HepG2 (cell line): Measurements from ENCODE around the gene TBCB. TPM values are rescaled to one million over a fixed set of nuclear protein-coding genes. Genes with fewer than 3 reads are reported as not detected.

Experiments used
- ATAC-seq: fragments of 200-7000 bp; cut with Tn5 transposase; 3 replicates; pipeline ENCODE4 v1.9.1; 2020; ENCODE audit warnings: mild to moderate bottlenecking, moderate library complexity
- BruUV-seq: library from RNA; stranded (reverse); fragments of 400-500 nt; replicated peaks from 2 replicates; lab custom pipeline; 2021; lab: Mats Ljungman, UMichigan
- CTCF ChIA-PET: fragments of 300-600 bp; formaldehyde crosslinking; extraction: SDS; loops from one replicate; lab custom pipeline; 2021; ENCODE audit warnings: low total read pairs, inconsistent platforms, low intra/inter-chr PET ratio; lab: Yijun Ruan, JAX
- POLR2A ChIA-PET: fragments of 350-600 bp; sonication (Branson Sonifier 250); formaldehyde crosslinking; loops from one replicate; lab custom pipeline; 2020; ENCODE audit warnings: antibody characterized with exemption, inconsistent platforms; lab: Yijun Ruan, JAX
- DNase-seq: peaks from one replicate; pipeline ENCODE4 v3.0.0-alpha.2; 2015; ENCODE audit warnings: low spot score
- FAIRE-seq: peaks from 3 replicates; lab custom pipeline; 2011; peaks lifted over from hg19 to GRCh38; lab: Jason Lieb, UNC
- H2AFZ ChIP-seq: one replicate; pipeline ENCODE4 v1.6.1; 2011; ENCODE audit warnings: low read length, inconsistent platforms
- H3K27ac ChIP-seq: fragments of 300-600 bp; 3 replicates; pipeline ENCODE4 v1.8.0; 2011; ENCODE audit warnings: mixed run types, mild to moderate bottlenecking, mixed read lengths, low read length, inconsistent platforms; ENCODE audit not compliant: insufficient read depth; ENCODE audit errors: extremely low read length
- H3K27me3 ChIP-seq, 2 experiments: fragments of 200-600 bp in 1 of 2; 2 replicates in 1 of 2; 3 replicates in 1 of 2; pipeline versions ENCODE4 v1.6.0 to v1.8.0; 2011; ENCODE audit warnings: low read length in 2 of 2, mild to moderate bottlenecking in 2 of 2, moderate library complexity in 2 of 2, inconsistent platforms in 1 of 2; ENCODE audit not compliant: insufficient read depth in 2 of 2, control insufficient read depth in 1 of 2
- H3K36me3 ChIP-seq, 2 experiments: fragments of 200-600 bp in 1 of 2; replicated peaks in 1 of 2; 2 replicates in 1 of 2; 3 replicates in 1 of 2; pipeline versions ENCODE4 v1.5.1 to v1.8.0; 2011; ENCODE audit warnings: low read length in 2 of 2, inconsistent platforms in 1 of 2; ENCODE audit not compliant: insufficient read depth in 2 of 2, control insufficient read depth in 1 of 2
- H3K4me1 ChIP-seq: 2 replicates; pipeline ENCODE4 v1.5.1; 2012; ENCODE audit warnings: low read length, inconsistent platforms; ENCODE audit not compliant: insufficient read depth
- H3K4me2 ChIP-seq: 2 replicates; pipeline ENCODE4 v1.6.0; 2011; ENCODE audit warnings: low read depth, low read length, inconsistent platforms
- H3K4me3 ChIP-seq, 3 experiments: fragments of 200-600 bp in 1 of 3; sonication (generic), shearing (Covaris generic) in 1 of 3; replicated peaks in 1 of 3; 2 replicates each; pipeline ENCODE4 v1.5.1; 2011 to 2016; ENCODE audit warnings: low read length in 3 of 3, inconsistent platforms in 2 of 3, low read depth in 2 of 3, mild to moderate bottlenecking in 2 of 3, control low read depth in 1 of 3, mixed read lengths in 1 of 3; ENCODE audit not compliant: insufficient read depth in 1 of 3
- H3K79me2 ChIP-seq: one replicate; pipeline ENCODE4 v1.6.1; 2011; ENCODE audit warnings: low read length, inconsistent platforms; ENCODE audit not compliant: insufficient read depth
- H3K9ac ChIP-seq: 2 replicates; pipeline ENCODE4 v1.6.0; 2011; ENCODE audit warnings: mild to moderate bottlenecking, low read depth, low read length, inconsistent platforms; ENCODE audit not compliant: insufficient read depth
- H3K9me3 ChIP-seq: 2 replicates; pipeline ENCODE4 v1.5.1; 2012; ENCODE audit warnings: mild to moderate bottlenecking, low read length
- H4K20me1 ChIP-seq: 2 replicates; pipeline ENCODE4 v1.6.0; 2011; ENCODE audit warnings: inconsistent platforms, mild to moderate bottlenecking, low read length, moderate library complexity; ENCODE audit not compliant: insufficient read depth
- DNMT1 ChIP-seq: sonication (generic); formaldehyde crosslinking; IDR thresholded peaks from 2 replicates; pipeline ENCODE4 v1.5.1; 2020; ENCODE audit warnings: mild to moderate bottlenecking, missing genetic modification reagents
- KDM1A ChIP-seq: IDR thresholded peaks from 2 replicates; pipeline ENCODE4 v1.6.1; 2016; ENCODE audit warnings: missing compliant biosample characterization
- KIAA2018 ChIP-seq: sonication (generic); formaldehyde crosslinking; IDR thresholded peaks from 2 replicates; pipeline ENCODE4 v1.5.0; 2020; ENCODE audit warnings: mild to moderate bottlenecking, missing genetic modification reagents, borderline replicate concordance
- MED1 ChIP-seq: sonication (generic); formaldehyde crosslinking; IDR thresholded peaks from 2 replicates; pipeline ENCODE4 v1.4.0; 2020; ENCODE audit warnings: missing genetic modification reagents
- PRDM4 ChIP-seq: sonication (generic); formaldehyde crosslinking; IDR thresholded peaks from 2 replicates; pipeline ENCODE4 v1.9.0; 2021; ENCODE audit warnings: missing genetic modification reagents, borderline replicate concordance
- SP2 ChIP-seq: sonication (generic); formaldehyde crosslinking; IDR thresholded peaks from 2 replicates; pipeline ENCODE4 v1.5.1; 2020; ENCODE audit warnings: mild to moderate bottlenecking, missing genetic modification reagents
- ZBTB21 ChIP-seq: sonication (generic); formaldehyde crosslinking; IDR thresholded peaks from 2 replicates; pipeline ENCODE4 v1.4.0; 2020; ENCODE audit warnings: missing genetic modification reagents
- ZNF230 ChIP-seq: sonication (generic); formaldehyde crosslinking; IDR thresholded peaks from 2 replicates; pipeline ENCODE4 v1.4.0; 2020; ENCODE audit warnings: mild to moderate bottlenecking, missing genetic modification reagents
- WGBS: methylation state at CpG from one replicate; pipeline ENCODE4 v1.1.6; 2017; ENCODE audit warnings: low lambda C conversion rate; 5-methylcytosine and 5-hydroxymethylcytosine counted together
- in situ Hi-C: cut with HindIII; loops from 2 replicates; pipeline ENCODE4 v1.10.0; 2017; ENCODE audit warnings: low pct_unique_long_range_greater_than_20kb; ENCODE audit not compliant: extremely low pct_ligation_motif_present
- intact Hi-C: fragments of 100-400 bp; cut with micrococcal nuclease; formaldehyde crosslinking; loops from one replicate; pipeline ENCODE4 v1.10.0; 2022; ENCODE audit not compliant: unreplicated experiment
- polyA plus RNA-seq, 8 experiments: library from polyadenylated mRNA; depleted of rRNA in 3 of 8; stranded (reverse) in 7 of 8; unstranded in 1 of 8; fragments of >200 nt; fragmentation: Illumina TruSeq in 4 of 8; extraction: Trizol in 4 of 8; gene quantifications; 2 replicates each; pipeline versions ENCODE4 v1.2.1 to v1.2.3, GENCODE V29; 2011 to 2016; ENCODE audit warnings: low read depth in 4 of 8, missing spikeins in 1 of 8, mixed read lengths in 1 of 8; ENCODE audit not compliant: insufficient read depth in 1 of 8
- total RNA-seq, 5 experiments: library from RNA; depleted of rRNA; stranded (reverse); fragments of >200 nt; fragmentation: Illumina TruSeq; extraction: Trizol; gene quantifications; 2 replicates each; pipeline ENCODE4 v1.2.3, GENCODE V29; 2016; ENCODE audit warnings: low read depth in 1 of 5
- TF ChIP-seq, protein P1 (sequence below): sonication (generic); formaldehyde crosslinking; IDR thresholded peaks from 2 replicates; pipeline ENCODE4; 2020; ENCODE audit warnings: missing genetic modification reagents, mild to moderate bottlenecking, borderline replicate concordance

TBCB gene
- total and polyA plus RNA-seq, 2 of the 13 experiments (the other 11 are each of a cell fraction or from before 2014, with no cell fraction given), result 271 to 276 TPM

GRCh38 chr19:36090910-36091695 lies 24.2 kb upstream of the TBCB start:
- Histone ChIP-seq H3K9me3 (no peaks in the 10 kb centered on the region), H3K9ac (no peak overlapping the region), H3K4me1 (no peaks in the 10 kb centered on the region), H3K27me3 (no peaks in the 10 kb centered on the region), H4K20me1 (no peaks in the 10 kb centered on the region), H3K4me3 (no peak overlapping the region), H3K36me3 (peaks cover 17 to 58% of the 10 kb centered on the region in 2 experiments; a peak in 4 of 5 replicates), H2AFZ (no peak overlapping the region), H3K79me2 (no peaks in the 10 kb centered on the region), H3K27ac (no peak overlapping the region), H3K4me2 (no peak overlapping the region)
- in situ Hi-C loops (no loop called here), intact Hi-C loops (no loop called here)
- ChIA-PET POLR2A (no interaction called here), CTCF (no interaction called here)
- no TSS peak for BruUV-seq
- no peak for FAIRE-seq
- no peak for DNase-seq
- ATAC-seq, result no peak
- 100% methylated on average over 6 of the region's 13 CpGs for WGBS
- TF ChIP-seq KIAA2018 (CRISPR knock-in tag) (no peak), ZNF230 (CRISPR knock-in tag) (no peak), KDM1A (CRISPR knock-in tag) (no peak), SP2 (CRISPR knock-in tag) (no peak), MED1 (CRISPR knock-in tag) (no peak), ZBTB21 (CRISPR knock-in tag) (no peak), PRDM4 (CRISPR knock-in tag) (no peak), DNMT1 (CRISPR knock-in tag) (no peak)
- TF ChIP-seq, protein P1, sequence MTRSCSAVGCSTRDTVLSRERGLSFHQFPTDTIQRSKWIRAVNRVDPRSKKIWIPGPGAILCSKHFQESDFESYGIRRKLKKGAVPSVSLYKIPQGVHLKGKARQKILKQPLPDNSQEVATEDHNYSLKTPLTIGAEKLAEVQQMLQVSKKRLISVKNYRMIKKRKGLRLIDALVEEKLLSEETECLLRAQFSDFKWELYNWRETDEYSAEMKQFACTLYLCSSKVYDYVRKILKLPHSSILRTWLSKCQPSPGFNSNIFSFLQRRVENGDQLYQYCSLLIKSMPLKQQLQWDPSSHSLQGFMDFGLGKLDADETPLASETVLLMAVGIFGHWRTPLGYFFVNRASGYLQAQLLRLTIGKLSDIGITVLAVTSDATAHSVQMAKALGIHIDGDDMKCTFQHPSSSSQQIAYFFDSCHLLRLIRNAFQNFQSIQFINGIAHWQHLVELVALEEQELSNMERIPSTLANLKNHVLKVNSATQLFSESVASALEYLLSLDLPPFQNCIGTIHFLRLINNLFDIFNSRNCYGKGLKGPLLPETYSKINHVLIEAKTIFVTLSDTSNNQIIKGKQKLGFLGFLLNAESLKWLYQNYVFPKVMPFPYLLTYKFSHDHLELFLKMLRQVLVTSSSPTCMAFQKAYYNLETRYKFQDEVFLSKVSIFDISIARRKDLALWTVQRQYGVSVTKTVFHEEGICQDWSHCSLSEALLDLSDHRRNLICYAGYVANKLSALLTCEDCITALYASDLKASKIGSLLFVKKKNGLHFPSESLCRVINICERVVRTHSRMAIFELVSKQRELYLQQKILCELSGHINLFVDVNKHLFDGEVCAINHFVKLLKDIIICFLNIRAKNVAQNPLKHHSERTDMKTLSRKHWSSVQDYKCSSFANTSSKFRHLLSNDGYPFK, result no peak
